ENCODE data around the gene SESN2.

SESN2 gene, protein sequence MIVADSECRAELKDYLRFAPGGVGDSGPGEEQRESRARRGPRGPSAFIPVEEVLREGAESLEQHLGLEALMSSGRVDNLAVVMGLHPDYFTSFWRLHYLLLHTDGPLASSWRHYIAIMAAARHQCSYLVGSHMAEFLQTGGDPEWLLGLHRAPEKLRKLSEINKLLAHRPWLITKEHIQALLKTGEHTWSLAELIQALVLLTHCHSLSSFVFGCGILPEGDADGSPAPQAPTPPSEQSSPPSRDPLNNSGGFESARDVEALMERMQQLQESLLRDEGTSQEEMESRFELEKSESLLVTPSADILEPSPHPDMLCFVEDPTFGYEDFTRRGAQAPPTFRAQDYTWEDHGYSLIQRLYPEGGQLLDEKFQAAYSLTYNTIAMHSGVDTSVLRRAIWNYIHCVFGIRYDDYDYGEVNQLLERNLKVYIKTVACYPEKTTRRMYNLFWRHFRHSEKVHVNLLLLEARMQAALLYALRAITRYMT

DNA sequence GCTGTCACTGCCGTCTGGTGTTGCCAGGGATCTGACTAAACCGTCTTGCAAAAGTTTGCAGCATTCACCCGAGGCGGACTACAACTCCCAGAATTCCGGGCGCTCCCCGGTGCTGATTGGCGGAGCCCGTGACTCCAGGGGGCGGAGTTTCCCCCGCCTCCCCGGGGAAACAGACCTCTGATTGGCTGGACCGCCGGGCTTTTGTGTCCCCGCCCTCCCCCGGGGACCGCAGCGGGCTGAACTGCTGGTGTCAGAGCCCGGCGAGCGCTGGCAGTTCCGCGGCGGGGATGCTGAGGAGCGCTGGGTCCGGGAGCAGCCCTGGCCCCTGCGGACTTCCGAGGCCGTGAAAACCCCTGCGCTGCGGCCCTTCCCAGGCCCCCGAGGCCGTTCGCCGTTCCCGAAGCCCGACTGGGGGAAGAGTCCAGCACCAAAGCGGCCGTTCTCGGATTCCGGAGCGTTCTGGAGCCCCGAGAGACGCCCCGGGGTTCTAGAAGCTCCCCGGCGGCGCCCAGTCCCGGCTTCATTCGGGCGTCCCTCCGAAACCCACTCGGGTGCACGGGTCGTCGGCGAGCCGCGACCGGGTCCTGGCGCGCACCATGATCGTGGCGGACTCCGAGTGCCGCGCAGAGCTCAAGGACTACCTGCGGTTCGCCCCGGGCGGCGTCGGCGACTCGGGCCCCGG is at the start of gene SESN2:
Gene SESN2, plus strand, starts transcription at position 267 of the 682 bp plus-strand sequence. Its CDS starts 330 bp downstream, at position 597.
- DNase-seq = peak; percentile 85

DNA sequence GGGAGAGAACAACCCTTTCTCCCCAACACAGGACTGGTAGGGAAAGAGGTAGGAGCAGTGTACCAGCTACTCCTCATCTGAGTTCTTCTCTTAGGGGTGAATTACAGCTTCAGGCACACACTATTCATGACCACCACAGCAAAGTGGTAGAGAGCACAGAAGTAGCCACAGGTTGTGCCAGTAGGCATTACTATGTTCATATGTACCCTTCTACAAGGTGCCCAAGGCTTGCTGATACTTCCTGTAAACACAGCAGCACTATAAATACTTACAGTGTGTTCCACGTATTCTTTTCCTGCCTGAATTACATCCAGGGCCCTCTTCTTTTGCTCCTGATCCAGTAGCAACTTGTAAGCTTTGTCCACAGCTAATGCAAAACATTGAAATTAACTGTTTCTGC is 49.6 kb upstream of the SESN2 start:
- no peak for DNase-seq

DNA sequence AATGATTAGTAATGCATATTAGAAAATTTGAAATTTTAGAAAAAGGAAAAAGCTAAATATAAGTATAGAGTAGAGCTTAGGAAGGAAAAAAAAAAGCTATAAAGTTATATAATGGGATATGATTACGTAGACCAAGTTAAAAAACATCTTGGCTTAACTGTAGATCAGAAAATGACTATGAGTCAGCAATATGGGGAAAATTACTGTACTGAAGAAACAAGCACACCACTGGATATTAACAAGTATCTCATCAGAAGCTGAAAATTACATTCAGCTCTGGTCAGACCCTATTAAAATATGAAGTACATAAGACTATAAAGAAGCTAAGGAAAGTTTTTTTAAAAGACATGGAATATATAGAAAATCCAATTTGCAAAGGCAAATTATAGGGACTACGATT is 46.0 kb upstream of the SESN2 start:
- no peak for DNase-seq

DNA sequence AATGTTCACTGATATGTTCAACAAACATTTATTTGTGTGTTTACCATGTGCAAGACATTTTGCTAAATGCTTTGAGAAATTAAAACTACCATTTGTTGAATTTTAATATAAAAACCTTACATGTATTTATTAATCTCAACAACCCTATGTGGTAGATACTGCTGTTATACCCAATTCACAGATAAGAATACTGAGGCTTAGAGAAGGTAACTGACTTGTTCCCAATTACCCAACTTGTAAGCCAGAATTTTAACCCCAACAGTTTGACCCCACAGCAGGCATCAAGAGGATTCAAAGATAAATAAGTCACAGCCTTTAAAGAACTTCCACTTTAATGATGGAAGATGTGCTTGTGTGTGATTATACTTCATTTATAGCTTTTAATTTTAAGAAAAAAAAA is 30.2 kb upstream of the SESN2 start:
- no peak for DNase-seq

DNA sequence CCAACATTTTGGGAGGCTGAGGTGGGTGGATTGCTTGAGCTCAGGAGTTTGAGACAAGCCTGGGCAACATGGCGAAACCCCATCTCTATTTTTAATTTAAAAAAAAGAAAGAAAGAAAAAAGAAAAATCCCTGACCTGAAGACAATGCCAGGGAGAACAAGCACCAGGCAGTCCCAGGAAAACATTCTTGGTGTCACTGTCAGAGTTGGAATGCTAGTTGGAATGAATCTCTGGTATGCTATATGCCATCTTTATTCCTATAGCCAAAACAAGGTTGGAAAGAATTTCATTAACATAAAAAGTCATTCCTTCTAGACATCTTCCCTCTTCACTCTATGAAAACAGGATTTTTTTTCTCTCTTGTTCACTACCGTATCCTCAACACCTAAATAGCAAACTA is 29.3 kb upstream of the SESN2 start:
- DNase-seq = no peak

DNA sequence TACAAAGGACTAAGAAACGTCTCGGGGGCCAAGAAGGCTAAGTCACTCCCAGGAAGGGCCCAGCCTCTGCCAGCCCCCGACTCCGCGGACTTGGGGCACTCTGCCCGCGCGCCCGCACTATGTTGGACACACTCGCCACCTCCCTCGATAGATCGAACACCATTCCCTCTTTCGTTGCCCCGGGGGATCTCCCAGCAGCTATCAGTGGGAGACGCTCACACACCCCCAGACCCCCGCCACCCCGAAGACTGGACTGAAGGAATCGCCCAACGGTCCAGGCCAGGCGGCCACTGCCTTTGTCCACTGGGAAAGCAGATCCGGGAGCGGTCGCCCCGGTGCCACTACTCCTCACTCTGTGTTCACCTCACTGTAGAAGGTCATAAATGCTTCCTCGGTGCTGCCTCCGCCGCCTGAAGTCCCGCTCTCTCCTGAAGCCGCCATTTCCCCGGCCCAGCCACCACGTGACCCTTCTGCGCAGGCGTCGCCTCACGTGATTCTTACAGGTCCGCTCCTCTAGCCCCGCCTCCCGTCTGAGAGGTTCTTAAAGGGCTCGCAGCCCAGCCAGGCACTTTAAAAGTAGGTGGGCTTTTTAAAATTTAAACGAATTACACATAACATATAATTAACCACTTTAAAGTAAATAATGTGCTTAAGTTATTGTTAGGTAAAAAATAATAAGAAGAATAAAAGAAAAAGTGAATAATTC is 26.6 kb upstream of the SESN2 start, which contains the start of gene DNAJC8:
Gene DNAJC8, minus strand, starts transcription at position 472 of the 706 bp plus-strand sequence. Its CDS starts 31 bp downstream, at position 441.
- DNase-seq = peak; percentile 65

DNA sequence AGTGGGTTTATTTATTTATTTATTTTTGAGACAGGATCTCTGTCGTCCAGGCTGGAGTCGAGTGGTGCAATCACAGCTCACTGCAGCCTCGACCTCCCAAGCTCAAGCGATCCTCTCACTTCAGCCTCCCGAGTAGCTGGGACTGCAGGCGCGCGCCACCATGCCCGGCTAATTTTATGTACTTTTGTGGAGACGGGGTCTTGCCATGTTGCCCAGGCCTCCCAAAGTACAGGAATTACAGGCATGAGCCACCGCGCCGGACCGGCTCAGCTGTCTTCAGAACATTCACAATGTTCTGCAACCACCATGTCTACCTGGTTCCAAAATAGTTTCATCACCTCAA is 26.1 kb upstream of the SESN2 start:
- no peak for DNase-seq

DNA sequence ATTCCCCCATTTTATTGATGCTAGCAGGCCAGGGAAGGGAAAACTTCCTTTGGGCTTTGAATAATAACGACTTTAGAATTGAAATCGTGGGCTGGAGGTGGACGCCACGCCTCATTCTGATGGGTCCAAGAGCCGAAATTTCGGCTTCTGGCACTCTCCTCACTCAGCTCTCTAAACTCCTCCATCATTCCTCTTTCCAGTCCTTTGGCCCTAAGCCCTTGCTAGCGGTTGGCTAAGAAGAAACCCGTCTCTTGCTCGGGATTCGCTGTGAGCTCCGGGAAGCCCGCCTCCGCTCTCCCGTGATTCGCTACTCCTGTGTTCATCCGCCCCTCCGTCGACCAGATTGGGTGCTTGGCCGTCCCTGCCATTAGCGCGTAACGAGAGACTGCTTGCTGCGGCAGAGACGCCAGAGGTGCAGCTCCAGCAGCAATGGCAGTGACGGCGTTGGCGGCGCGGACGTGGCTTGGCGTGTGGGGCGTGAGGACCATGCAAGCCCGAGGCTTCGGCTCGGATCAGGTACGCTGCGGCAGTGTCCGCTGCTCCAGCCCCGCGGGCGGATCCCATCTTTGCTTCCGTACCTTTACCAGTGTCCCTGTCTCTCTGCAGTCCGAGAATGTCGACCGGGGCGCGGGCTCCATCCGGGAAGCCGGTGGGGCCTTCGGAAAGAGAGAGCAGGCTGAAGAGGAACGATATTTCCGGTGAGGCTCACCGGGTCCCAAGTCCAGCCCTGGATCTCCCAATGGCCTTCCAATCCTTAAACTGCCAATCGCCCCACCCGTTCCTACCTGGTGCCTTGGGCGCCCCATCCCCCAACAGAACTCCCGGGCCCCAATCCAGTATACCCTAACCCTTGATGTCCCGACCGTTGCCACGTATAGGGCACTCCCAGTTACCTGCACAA is 23.3 kb upstream of the SESN2 start, which contains the start of gene ATP5IF1:
Gene ATP5IF1, plus strand, starts transcription at position 370 of the 901 bp plus-strand sequence. Its CDS starts 60 bp downstream, at position 430.
- peak; percentile 95 for DNase-seq

DNA sequence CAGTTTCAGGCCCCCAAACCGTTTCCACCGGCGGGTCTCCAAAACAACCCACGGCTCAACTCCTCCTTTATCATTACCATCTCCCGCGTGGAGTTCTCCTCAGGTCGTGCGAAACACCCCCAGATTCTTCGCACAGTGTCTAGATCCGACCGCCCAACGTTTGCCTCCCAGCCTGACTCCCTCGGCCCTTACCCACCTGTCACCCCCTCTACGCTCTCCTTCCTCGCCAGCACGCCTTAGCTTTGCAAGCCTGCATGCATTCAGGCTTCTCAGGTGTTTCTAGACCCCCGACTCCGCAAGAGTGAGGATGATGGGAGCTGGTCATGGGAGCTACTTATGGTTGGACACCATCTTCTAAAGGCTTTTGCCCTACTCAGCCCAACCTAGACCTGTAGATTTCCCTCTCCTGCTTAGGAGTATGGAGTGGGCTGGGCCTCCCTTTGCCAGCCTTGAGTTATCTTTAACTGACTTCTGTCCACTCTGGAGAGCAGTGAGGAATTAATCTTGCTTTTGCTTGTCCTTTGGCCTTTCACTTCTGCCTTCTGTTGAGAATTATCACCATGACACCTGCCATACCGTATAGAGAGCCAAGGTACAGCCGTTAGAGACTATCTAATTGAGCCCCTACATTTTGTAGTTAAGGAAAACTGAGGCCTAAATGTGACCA is 22.5 kb upstream of the SESN2 start:
- no peak for DNase-seq

DNA sequence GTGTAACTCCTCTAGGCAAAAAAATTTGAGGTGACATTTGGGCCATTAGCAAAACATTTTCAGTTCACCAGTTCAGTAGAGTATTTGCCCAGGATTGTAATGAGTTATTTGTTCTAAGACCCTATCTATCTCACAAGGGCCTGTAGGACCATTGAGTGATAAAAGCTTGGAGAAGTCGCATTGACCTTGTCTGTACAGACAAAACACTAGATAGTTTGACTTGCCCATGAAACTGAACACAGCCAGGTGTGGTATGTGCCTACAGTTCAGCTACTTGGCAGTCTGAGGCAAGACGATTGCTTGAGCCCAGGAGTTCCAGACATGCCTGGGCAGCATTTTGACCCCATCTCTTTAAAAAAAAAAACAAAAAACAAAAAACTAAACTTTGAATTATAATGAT is 20.3 kb upstream of the SESN2 start:
- DNase-seq = no peak

DNA sequence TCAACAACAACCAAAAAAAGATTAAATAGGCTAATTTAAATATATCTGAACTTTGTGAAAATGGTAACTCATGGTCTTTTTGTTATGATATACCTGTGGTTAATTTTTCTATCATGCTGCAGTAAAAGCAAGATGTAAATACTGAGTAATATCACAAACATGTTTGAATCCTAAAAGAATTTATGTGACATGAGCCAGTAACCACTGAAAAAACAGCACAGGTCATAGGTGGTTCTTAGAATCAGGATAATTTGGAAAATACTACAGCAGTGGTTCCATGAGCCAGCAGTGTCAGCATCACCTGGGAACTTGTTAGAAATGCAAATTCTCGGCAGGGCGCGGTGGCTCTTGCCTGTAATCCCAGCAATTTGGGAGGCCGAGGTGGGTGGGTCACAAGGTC is 19.3 kb upstream of the SESN2 start:
- DNase-seq = no peak

DNA sequence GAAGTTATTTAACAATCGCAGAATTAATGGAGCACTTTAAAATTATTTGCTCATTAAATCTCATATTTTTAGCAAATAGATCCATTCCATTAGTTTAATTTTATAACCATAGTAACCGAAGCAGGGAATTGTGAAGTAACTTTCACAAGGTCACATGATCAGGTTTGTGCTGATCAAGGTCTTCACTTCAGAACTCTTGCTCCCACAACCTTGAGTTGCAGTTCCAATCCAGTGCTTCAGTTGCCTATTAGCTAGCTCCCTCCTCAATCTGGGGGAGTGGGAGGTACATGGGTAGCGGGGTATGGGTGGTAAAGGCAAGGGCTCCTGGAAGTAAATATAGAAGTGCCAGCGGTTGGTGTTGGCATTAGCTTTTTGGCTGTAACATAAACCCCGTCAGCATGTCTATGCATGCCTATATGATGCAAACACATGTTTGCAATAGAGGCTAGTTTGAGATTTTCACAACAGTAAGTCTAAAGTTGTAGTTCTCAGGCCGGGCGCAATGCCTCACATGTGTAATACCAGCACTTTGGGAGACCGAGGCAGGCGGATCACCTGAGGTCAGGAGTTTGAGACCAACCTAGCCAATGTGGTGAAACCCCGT is 17.6 kb upstream of the SESN2 start:
- DNase-seq = no peak

DNA sequence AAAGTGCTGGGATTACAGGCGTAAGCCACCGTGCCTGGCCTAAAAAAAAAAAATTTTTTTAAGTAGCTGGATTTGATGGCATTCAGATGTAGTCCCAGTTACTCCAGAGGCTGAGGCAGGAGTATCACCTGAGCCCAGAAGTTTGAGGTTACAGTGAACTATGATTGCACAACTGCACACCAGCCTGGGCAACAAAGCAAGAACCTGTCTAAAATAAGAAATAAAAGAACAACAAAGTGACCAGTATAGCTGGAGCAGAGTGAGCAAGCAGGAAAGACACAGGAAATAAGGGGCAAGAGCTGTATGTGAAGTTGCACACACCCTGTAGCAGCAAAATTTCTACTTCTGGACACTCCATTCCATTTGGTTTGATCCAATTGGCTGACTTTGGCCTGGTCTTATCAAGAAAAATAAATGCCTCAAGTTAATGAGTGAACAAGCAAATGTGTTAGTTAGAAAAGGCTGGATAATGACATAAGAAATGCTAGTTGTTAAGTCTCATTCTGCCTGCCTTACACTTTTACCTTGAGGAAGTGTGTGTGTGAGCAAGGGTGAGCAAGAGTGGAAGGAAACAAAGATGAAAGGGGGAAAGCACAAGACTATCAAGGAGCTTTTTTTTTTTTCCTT is 15.5 kb upstream of the SESN2 start:
- DNase-seq = no peak

DNA sequence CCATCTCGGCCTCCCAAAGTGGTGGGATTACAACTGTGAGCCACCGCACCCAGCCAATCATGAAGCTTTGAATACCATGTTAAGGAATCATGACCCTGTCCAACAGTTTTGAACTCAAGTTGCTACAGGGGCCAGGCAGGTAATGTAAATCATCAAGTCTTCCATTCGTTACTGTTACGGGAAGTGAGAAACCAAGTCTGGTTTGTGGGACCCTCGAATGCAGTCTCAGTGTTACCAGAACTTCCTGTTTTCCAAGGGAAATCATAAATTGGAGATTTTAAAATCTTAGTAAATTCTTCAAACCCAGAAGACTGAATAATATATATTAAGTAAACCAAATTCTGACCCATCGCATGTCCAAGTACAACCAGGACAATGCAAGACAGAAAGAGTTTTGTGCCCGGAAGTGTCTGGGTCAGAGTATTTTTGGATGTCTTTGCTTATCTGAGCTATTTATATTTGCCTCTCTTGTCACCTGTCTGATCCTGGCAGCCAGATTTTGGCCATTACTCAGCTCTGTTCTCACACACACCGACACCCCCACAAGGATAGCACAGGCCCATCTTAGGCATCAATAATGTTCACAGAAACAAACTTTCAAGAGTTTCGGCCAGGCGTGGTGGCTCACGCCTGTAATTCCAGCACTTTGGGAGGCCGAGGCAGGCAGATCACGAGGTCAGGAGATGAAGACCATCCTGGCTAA is 14.6 kb upstream of the SESN2 start:
- DNase-seq = no peak

DNA sequence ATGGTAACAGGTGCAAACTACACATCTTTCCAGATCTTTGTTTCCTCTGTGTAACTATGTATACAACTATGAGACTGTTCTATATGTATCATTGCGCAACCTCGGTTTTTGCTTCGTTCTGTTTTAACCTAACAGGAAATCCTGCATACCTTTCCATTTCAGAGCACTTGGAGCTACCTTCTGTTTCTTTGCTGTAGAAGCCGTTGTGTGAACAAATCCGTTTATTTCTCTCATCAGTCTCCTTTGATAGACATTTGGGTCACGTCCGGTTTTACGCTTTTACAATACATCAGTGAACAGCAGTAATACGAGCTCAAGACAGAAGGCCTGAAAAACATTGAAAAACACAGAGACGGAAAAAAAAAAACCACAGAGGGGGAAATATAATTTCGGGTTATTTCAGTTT is 12.9 kb upstream of the SESN2 start:
- no peak for DNase-seq

DNA sequence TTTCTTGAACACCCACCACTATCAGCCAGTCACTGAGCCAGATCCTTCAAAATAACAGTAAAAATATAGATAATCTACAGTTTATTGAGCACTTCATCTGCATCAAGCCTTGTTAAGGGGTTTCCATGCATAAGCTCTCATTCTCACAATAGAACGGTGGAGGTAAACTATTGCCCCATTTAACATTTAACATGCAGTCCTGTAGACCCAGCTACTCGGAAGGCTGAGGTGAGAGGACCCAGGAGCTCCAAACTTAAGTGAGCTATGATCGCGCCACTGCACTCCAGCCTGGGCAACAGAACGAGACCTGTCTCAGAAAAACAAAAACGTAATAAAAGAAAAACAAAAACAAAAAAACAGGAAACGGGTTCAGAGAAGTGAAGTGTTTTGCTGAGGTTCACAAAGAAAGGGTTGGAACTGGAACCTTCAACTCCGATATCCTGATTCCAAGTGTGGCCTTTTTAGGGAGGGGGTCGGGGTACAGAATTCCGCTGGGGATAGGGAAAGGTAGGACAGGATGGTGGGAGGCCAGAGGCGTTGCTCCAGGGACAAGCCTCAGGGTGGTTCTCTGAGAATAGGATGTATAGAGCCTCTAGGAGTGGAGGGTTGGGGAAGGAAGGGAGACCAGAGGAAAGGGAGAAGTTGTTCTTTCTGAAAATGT is 11.6 kb upstream of the SESN2 start:
- DNase-seq = no peak

DNA sequence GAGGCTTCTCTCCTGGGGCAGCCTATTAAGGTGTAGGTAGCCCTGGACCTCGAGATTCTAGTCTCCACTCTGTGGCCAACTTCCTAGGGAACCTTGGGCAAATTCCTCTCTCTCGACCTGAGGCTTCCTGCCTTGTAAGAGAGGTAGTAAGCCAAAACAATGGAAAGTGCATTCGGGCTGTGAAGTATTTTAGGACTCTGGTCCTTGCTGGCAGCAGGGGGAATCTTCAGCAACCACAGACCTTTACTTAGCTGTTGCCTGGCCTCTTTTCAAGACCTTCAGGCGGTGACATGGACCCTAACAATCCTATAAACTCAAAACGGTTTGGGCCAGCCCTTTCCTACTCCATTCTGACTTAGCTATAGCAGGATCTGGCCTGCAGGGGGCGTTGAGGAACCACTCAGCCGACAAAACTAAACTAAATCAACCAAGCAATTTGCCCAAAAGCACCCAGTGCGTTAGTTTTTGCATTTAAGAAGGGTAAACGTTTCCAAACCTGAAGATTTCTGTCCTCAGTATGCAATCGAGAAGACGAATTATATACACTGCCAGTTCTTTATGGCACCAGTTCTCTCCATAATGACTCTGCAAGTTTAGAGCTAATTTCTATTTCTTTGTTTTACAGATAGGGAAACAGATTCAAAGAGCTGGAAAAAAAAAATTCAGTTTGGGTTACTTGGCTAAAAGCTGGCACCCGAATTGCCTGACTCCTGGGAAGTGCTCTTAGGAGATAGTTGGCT is 10.9 kb upstream of the SESN2 start:
- DNase-seq = peak; percentile 55

DNA sequence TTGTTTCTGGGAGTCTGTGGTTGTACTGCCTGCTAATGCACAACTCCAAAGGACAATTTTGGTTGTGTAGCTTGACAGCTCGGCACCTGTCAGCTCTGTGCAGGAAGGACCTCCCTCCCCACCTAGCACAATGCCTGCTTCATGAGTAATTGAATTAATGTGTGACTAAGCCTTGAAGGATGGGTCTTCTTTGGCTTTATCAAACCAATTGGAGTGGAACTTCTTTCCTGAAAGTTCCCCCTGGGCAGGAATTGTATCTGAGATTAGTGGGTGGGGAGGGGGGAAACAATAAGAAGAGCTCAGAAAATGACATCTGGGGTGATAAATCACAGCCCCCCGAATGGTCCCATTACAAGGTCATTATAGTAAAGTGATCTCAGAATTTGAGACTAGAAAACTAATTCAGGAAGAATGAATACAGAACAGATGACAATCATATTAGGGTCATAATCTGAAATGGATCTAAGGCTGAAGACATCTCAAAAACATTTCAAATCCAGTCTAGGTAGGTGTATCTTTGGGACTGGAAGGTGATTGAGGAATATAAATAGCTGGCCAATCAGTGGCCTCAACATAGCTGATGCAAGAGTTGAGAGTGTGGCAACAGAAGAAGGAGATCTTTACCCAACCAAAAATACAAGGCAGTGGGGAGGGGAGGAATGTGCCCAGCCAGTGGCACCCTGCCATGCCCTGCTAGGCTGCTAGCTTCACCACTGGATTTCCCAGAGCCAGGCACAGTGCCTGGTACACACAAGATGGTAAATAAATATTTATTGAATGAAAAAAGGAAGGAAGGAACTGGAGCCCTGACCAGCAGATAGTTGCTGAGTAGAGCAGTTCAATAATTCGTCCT is 10.1 kb upstream of the SESN2 start:
- DNase-seq = no peak
